Astrocyte of the spinal cord (primary cell): ENCODE results near the gene IFNL3.

Experiments
- DNase-seq: peaks from one replicate; pipeline ENCODE4 v3.0.0; 2011; ENCODE audit warnings: low read depth, low spot score
- H3K4me3 ChIP-seq: 2 replicates; pipeline ENCODE4 v1.5.1; 2011; ENCODE audit warnings: low read depth, mild to moderate bottlenecking, low read length, moderate library complexity
- in situ Hi-C: cut with HindIII; loops from 2 replicates; pipeline ENCODE4 v1.10.0; 2017; ENCODE audit warnings: low sequenced_read_pairs
- TF ChIP-seq, protein P1 (sequence below): IDR thresholded peaks from 2 replicates; pipeline ENCODE4 v1.5.1; 2012; ENCODE audit warnings: low read depth, mild to moderate bottlenecking, low read length, inconsistent platforms

The IFNL3 gene

DNA sequence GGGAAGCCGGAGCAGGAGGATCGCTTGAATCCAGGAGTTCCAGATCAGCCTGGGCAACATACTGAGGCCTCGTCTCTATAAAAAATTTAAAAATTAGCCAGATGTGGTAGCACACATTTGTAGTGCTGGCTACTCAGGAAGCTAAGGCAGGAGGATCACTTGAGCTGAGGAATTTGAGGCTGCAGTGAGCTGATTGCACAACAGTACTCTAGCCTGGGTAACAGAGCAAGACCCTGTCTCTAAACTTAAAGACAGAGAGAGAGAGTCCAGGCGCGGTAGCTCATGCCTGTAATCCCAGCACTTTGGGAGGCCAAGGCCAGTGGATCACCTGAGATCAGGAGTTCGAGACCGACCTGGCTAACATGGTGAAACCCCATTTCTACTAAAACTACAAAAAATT, 4.4 kb downstream of the IFNL3 start:
- H3K4me3 ChIP-seq = no peak overlapping the region
- in situ Hi-C loops = no loop called here
- TF ChIP-seq, protein P1, sequence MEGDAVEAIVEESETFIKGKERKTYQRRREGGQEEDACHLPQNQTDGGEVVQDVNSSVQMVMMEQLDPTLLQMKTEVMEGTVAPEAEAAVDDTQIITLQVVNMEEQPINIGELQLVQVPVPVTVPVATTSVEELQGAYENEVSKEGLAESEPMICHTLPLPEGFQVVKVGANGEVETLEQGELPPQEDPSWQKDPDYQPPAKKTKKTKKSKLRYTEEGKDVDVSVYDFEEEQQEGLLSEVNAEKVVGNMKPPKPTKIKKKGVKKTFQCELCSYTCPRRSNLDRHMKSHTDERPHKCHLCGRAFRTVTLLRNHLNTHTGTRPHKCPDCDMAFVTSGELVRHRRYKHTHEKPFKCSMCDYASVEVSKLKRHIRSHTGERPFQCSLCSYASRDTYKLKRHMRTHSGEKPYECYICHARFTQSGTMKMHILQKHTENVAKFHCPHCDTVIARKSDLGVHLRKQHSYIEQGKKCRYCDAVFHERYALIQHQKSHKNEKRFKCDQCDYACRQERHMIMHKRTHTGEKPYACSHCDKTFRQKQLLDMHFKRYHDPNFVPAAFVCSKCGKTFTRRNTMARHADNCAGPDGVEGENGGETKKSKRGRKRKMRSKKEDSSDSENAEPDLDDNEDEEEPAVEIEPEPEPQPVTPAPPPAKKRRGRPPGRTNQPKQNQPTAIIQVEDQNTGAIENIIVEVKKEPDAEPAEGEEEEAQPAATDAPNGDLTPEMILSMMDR = no peak
- DNase-seq = no peak

DNA sequence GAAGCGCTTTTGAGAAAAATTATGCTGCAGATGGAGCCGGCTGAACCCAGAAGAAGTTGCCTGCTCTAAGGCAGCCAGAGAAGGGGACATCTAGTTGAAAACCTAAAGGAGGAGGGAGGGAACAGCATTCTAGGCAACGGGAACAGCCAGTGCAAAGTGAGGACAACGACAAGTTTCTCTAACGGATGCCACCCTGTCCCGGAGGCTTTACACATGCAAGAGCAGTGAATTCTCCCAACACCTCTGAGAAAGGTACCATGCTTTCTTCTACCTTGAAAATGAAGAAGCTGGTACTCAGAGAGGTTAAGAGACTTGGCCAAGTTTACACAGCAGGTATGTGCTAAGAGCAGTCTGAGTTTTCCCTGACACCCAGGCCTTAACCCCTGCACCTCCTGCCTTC, 5.9 kb downstream of the IFNL3 start:
- H3K4me3 ChIP-seq = no peak overlapping the region
- no peak for DNase-seq
- TF ChIP-seq, protein P1 = no peak
- in situ Hi-C loops = no loop called here

DNA sequence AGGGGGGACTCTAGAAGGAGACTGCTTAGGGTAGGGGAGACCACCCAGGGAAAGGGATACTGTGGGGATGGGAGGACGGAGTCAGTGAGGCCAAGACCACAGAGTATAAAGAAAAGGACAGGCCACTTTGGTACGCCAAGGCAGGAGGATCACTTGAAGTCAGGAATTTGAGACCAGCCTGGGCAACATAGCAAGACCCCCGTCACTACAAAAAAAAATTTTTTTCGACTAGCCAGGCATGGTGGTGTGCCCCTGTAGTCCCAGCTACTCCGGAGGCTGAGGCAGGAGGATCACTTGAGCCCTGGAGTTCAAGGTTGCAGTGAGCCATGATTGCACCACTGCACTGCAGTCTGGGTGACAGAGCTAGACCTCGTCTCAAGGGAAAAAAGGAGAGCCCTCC, 6.6 kb downstream of the IFNL3 start:
- no peak for DNase-seq
- TF ChIP-seq, protein P1 = no peak
- no peak overlapping the region for H3K4me3 ChIP-seq
- in situ Hi-C loops = no loop called here

DNA sequence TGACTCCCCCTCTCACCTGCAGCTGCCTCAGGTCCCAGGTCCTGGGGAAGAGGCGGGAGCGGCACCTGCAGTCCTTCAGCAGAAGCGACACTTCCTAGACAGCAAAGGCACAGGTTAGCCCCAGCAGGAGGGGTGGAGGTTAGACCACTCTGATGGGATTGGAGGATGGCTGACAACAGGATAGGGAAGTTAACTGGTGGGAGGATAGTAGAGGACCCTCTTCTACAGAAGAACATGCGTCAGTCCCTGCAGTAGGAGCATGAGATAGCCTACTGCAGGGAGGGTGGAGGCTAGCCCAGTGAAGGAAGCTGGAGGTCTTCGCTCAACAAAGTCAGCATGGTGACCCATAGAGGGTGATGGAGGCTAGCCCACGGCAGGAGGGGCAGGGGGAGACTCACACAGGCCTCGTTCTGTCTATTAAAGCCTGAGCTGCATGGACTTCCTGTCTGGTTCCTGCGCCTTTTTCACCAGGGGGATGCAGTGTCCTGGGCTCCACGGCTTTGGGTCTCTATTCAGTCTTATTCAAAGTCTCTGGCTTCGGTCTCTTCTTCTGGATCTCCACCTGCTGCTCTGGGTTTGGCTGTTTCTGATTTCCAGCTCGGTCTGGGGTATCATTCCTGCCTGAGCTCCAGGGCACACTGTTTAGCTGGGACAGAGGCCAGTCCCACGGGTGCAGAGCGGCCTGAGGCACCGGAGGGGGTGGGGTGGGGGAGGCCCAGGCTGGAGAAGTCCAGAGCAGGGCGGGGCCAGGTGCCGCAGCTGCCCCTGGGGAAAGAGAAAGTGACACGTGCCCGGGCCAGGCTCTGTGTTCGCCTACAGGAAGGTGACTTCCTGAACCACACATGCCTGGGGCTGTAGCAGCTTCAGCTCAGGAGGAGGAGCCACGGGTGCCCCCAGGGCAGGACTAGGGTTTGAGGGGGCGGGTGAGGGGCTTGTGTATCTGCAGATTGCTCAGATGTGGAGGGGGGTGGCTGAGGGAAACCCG, 7.3 kb downstream of the IFNL3 start:
- DNase-seq = no peak
- H3K4me3 ChIP-seq = no peak overlapping the region
- TF ChIP-seq, protein P1 = no peak
- in situ Hi-C loops = no loop called here

DNA sequence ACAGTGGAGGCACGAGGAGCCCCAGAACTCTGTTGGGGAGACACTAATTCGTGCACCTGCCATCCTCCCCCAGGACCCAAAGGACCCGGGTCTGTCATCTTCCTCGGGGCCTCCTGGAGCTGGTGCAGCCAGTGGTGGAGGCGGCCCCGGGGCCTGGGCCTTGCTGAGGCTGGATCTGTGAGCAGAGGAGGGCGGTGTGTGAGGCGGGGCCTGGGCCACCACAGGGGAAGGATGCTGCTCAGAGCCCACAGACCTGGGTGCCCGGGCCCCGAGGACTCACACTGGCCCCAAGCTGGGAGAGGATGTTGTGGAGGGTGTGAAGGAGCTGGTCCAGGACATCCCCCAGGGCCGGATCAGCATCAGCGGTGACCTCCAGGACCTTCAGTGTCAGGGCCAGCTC, 8.3 kb downstream of the IFNL3 start:
- no peak overlapping the region for H3K4me3 ChIP-seq
- TF ChIP-seq, protein P1 = no peak
- in situ Hi-C loops = no loop called here
- no peak for DNase-seq

DNA sequence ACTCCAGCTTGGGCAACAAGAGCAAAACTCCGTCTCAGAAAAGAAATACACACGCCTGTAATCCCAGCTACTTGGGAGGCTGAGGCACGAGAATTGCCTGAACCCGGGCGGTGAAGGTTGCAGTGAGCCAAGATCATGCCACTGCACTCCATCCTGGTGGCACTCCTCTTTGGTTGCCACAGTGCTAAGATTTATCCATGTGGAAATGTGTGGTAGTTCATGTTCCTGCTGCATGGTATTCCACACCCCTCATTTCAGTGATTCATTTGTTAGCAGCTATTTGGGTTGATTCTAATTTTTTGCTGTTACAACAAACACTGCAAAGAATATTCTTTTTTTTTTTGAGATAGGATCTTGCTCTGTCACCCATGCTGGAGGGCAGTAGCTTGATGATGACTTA, 12.1 kb downstream of the IFNL3 start:
- TF ChIP-seq, protein P1 = no peak
- no peak overlapping the region for H3K4me3 ChIP-seq
- in situ Hi-C loops = no loop called here
- no peak for DNase-seq
